HG02852 (cell line): ENCODE results near the gene TSR3.

Source experiments
- ATAC-seq: cut with Tn5 transposase; IDR thresholded peaks from one replicate; pipeline ENCODE4 v1.9.1; 2021; ENCODE audit warnings: mild to moderate bottlenecking, moderate library complexity; ENCODE audit not compliant: unreplicated experiment

Gene TSR3

DNA sequence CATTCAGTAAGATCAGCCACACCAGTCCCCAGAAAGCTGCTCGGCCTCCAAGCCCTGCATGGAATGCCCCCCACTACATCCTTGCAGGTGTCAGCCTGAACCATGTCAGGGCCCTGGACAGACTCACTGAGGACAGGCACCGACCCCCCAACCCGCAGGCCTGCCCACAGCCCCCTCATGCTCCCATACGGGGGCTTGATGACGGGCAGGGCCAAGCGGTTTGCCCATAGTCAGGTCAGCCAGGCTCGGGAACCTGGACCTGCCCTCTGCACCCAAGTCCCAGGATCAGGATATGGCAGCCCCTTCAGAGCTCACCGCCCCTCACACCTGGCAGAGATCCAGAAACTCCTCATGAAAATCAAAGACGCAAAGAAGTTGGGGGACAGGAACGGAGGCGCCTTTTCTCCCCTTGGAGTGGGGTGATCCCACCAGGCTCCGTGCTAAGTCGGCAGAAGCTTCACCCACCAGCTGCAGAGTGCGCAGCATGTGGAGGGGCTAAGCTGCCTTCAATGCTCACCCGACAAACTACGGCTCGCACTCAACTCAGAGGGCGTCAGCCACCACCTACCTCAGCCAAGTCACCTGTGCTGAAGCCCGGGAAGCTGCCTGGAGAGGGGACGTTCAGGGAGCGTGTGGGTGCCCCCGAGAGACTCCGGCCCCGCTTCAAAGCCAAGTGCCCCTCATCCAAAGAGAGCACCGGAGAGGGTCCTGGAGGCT is 26.6 kb upstream of the TSR3 start:
- ATAC-seq = no peak

DNA sequence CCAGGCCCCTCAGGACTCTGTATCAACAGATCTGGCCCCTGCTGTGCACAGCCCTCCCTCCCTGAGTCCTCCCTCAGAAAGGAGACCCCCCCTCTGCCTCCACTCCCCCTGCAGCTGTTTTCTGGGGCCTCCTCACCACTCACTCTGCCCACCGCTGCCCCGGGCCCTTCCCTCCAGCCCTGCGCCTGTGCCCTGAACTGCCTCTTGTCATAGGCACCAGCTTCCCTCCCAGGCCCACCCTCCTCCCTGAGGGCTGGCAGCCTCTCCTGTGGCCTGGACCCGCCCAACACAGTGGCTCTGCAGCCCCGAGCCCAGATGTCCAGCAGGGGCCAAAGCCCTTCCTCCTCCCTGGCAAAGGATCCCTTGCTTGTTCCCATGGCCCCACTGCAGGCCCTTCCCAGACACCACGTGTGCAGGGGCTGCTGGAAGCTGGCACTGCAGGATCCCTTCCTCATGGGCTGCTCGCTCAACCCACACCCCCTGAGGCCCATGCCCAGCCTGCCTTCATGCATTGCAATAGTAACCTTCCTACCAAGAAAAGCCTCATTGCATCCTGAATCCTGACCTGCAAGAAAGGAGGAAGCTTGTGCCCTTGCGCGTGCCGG is 25.8 kb upstream of the TSR3 start:
- no peak for ATAC-seq

DNA sequence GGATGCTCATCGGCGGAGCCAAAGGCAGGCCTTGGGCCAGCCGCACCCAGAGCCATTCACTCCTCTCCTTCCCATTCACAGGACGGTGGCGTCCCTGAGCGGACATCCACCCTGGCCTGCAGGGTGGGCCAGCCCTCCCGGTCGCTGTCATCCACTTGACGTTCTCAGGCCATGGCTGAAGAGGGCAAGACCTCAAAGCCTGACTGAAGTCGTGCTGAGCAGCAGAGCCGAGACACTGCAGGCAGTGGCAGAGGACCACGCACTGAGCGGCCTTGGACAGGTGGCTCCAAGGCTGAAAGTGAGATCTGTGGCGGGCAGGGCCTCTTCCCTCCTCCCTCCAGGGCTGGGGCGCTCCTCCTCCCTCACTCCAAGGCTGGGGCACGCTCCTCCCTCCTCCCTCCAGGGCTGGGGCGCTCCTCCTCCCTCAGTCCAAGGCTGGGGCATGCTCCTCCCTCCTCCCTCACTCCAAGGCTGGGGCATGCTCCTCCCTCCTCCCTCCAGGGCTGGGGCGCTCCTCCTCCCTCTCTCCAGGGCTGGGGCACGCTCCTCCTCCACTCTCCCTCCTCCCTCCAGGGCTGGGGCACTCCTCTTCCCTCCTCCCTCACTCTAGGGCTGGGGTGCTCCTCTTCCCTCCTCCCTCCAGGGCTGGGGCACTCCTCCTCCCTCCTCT is 24.2 kb upstream of the TSR3 start:
- ATAC-seq = no peak

DNA sequence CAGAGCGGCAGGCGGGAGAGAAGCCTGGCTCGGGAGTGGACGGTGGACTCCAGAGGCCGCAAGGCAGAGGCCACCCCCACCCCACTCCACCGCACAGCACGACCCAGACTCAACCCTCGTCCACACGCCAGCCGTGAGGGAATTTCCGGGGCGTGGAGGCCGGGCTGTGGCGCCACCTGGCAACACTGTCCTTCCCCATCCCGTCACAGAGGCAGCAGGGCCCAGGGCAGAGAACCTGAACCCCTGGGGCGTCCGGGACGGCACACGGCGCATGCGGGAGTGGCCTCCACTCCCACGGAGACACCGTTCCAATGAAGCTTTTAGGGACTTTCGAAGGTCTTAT is 23.6 kb upstream of the TSR3 start:
- ATAC-seq = no peak

GRCh38 chr16:1374418-1375297 is 23.0 kb upstream of the TSR3 start:
- no peak for ATAC-seq

DNA sequence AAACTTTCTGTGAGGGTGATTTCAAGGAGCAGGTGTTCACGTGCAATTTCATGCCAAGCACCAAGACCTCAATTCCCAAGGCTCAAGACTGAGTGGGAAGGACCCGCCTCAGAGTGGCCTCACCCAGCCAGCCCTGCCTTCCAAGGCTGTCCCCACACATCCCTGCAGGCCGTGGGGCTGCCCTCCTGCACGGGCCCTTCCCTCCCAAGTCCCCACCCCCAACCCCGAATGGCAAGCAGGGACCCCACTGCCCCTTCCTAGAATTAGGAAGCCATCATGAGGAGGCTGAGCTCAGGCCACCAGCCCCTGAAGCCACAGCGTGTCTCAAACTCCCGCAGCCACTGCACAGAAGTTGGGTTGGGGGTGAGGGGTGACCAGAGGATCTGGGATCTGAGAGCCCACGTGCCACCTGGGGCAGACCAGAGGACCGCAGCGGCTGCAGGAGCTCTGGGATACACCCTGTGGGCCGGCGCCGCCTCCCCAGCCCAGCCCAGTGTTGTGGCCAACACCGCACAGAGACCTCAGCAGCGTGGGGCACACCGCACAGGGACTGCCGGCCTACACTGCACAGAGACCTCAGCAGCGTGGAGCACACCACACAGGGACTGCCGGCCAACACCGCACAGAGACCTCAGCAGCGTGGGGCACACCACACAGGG is 20.7 kb upstream of the TSR3 start:
- ATAC-seq = no peak

DNA sequence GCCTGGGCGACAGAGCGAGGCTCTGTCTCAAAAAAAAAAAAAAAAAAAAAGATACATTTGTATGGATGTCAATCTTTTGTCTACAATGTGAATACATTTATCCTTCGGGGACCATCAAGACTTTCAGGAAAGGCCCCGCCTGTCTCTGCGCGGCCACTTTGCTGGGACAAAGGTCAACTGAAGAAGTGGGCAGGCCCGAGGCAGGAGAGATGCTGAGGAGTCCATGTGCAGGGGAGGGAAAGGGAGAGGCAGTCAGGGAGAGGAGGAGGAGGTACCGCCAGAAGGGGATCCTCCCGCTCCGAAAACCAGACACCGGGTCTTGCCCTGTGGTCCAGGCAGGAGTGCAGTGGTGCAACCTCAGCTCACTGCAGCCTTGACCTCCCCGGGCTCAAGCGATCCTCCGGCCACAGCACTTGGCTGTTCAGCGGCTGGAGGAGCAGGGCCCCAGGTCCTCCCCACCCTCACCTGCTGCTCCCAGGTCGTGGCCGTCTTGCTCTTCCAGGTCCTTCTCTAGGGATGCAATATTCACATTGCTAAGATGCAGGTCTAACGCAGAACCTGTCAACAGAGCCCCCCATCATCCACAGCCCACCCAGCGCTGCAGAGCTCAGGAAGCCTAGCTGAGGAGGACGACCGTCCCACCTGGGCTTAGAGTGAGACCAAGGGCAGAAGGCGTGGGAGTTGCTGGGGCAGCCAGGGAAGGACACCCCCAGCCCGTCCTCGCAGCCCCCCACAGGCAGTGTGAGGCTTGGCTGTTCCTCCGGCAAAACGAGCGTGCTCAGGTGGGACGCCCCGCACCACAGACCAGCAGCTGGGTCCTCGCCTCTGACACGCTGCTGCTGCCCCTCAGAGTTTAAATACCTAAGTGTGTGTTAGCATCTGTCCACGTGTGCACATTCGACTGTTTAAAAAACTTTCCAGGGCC is 19.6 kb upstream of the TSR3 start:
- no peak for ATAC-seq

DNA sequence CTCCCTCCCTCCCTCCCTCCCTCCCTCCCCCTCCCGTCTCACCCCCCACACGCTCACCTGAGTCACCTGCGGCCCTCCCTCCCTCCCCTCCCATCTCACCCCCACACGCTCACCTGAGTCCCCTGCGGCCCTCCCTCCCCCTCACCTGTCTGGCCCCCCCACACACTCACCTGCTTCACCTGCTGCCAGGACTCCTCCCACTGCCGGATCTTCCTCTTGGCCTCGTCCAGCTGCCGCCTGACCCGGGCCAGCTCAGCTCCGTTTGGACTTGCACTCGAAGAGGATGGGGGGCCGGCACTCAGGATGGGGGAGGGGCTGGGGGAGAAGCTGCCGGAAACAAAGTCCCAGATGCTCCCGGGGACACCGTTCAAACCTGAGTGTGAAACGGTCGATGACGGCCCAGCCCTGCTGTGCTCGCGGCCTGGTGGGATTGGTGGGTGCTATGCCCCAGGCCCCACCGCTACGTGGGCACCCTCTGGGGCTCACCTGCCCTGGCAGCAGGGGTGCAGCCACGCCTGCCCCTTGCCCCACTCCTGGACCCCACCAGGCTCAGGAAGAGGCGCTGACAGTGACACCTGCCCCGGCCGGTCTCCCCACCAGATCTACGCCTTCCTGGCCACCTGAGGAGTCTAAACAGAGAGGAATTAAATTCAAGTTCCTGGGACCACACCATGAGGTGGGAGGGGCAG is 16.0 kb upstream of the TSR3 start:
- no peak for ATAC-seq

DNA sequence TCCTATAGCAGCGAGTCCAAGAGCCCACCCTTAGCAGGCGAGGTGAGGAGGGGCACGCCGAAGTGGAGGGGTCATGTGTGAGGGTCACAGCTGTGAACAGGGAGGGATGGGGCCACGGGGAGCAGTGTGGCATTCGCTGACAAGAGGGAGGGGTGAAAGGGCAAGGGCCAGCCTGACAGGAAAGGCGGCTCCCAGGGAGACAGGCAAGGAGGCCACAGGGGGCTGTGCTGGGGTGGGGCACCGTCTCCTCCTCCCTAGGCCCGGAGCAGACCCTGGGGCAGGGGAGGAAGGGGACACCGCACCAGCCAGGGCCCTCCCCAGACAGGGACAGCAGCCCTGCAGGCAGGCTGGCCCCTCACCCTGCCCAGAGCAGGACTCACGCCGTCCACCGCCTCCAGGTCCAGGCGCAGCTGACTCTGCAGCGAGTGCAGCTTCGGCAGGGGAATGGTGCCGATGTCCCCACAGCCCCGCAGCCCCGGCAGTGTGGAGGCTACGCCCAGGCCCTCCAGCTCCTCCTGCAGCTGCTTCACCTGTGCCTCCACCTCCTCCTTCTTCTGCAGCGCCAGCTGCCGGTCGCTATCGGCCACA is 15.1 kb upstream of the TSR3 start:
- ATAC-seq = no peak

- ATAC-seq = no peak
These were observed 14.5 kb upstream of the TSR3 start for GRCh38 chr16:1366060-1366711.

GRCh38 chr16:1364510-1364909 is 12.8 kb upstream of the TSR3 start:
- no peak for ATAC-seq

GRCh38 chr16:1363501-1364041 is 11.9 kb upstream of the TSR3 start:
- ATAC-seq = no peak

GRCh38 chr16:1362807-1363206 is 11.1 kb upstream of the TSR3 start:
- ATAC-seq = no peak

DNA sequence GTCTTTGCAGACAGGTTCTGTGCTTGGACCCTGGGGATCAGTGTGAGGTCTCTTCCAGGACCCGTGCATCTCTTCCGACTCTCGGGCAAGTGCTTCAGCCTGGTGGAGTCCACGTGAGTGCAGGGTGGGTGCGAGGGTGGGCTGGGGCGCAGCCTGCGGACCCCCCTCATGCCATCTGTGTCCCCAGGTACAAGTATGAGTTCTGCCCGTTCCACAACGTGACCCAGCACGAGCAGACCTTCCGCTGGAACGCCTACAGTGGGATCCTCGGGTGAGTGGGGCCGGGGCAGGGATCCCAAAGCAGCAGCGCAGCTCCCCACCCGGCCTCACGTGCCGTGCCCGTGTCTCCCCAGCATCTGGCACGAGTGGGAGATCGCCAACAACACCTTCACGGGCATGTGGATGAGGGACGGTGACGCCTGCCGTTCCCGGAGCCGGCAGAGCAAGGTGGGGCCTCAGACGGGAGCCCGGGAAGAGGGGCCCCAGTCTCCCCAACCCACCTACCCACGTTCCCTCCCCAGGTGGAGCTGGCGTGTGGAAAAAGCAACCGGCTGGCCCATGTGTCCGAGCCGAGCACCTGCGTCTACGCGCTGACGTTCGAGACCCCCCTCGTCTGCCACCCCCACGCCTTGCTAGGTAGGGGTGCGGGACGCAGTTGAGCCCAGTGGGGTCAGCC is 10.1 kb upstream of the TSR3 start:
- ATAC-seq = no peak

DNA sequence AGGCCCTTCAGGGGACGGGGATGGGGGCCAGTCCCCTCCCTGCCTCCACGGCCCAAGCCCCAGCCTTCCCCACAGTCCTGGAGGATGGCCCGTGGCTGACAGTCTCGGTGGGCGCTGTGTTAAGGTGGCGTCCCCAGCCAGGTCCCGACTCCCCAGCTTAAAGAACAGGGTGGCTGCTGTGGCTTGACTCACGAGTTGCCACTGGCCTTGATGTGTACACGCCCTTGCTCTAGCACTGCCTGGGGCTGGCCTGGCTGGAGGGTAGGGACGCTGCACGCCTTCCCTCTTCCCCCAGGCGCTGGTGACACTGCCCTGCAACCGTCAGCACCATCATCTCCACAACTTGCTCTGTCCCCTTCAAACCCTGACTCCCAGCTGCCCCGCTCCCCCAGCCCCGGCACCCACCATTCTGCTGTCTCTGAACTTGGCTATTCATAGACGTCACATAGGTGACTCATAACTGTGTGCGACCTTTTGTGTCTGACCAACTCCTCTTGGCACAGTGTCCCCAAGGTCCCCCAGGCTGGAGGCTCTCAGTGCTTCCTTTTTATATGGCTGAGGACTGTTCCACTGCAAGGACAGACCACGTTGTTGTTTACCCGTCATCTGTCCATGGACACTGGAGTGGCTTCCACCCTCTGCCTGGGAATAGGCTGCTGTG is 6.4 kb upstream of the TSR3 start:
- ATAC-seq = no peak

- no peak for ATAC-seq
These were observed 4.6 kb upstream of the TSR3 start for GRCh38 chr16:1356061-1356900.
